Measurements from ENCODE around the gene CEP68.
"Not testable (repeated sequence)": the region's sequence is repeated elsewhere in the genome, so short reads cannot be mapped to it uniquely, and the experiment has no call there.

The CEP68 gene

DNA sequence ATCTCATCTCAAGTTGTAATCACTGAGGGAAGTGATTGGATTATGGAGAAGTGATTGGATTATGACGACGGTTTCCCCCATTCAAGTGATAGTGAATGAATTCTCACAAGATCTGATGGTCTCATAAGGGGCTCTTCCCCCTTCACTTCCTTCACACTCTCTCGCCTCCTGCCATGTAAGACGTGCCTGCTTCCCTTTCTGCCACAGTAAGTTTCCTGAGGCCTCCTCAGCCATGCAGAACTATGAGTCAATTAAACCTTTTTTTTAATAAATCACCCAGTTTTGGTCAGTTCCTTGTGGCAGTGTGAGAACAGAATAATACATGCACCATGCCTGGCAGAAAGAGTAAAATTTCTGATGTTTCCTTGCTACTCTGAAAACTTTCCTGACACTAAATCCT, 36.6 kb downstream of the CEP68 start:
- DNase-seq = no peak

DNA sequence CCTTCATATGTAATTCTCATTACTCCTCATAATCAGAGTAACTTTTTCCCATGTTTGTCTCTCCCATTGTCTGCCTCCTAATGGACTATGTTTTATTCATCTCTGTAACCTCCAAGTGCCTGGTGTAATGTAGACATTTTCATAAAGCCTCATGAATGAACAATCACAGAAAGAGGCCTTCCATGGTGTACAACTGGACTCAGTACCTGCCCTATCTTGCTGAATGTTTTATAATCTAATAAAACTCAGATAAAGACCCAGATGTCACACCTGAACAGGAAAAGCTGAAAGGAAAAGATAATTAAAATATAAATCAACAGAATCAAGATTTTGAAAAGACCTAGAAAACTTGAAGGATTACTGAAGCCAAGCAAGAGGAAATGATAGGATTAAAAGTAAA, 37.0 kb downstream of the CEP68 start:
- DNase-seq = no peak

DNA sequence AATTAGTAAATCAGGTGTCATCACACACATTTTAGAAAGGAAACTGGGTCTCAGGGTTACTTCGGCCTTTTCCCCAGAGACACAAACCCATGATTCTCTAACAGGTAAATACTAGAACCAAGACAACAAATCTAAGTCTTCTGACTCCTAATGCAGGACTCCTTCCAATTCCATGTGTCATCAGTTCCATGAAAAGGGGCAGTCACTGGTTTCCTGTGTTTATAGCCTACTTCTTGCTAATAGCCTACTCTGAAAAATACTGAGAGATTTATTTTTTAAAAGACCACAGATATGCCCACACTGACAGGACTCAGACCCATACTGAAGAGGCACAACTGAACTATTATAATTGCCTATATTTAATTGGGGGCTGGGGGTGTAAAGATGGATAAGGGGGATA, 40.7 kb downstream of the CEP68 start:
- no peak for DNase-seq

DNA sequence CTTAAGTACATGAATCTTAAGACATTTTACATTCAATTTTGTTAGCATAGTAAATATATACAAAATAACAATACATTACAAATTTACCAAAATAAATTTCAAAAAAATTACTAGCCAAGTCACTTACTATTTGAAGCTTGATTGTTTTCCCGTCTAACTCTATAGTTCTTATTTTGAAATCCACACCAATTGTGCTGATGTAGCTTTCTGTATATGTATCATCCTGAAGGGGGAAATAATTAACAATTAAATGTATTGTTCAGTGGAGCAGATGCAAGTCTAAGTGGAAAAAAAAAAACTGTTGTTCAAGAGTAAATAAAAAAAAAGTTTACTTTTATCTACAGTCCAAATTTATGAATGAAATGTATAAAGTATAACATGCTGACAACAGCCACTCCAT, 41.6 kb downstream of the CEP68 start:
- DNase-seq = no peak

DNA sequence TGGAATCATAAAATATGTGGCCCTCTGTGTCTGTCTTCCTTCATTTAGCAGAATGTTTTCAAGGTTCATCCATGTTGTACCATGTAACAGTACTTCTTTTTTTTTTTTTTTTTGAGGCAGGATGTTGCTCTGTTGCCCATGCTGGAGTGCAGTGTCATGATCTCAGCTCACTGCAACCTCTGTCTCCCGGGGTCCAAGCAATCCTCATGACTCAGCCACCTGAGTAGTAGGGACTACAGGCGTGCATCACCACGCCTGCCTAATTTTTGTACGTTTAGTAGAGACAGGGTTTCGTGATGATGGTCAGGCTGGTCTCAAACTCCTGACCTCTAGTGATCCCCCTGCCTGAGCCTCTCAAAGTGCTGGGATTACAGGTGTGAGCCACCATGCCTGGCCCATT, 42.5 kb downstream of the CEP68 start:
- no peak for DNase-seq

DNA sequence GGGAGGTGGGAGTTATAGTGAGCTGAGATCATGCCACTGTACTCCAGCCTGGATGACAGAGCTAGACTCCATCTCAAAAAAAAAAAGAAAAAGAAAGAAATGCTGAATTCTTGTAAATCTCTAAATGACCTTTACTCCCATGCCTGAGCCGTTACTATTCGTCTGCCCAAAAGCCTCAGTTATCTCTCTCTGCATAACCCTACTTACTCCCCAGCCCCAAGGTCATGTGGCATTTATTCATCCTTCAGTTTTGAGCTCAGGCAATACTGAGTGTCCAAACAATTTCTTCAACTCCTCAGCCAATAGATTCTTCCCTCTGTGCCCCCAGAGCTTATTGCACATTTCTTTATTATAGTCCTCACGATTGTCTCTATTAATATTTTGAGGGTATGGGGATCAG, 44.9 kb downstream of the CEP68 start:
- no peak for DNase-seq

DNA sequence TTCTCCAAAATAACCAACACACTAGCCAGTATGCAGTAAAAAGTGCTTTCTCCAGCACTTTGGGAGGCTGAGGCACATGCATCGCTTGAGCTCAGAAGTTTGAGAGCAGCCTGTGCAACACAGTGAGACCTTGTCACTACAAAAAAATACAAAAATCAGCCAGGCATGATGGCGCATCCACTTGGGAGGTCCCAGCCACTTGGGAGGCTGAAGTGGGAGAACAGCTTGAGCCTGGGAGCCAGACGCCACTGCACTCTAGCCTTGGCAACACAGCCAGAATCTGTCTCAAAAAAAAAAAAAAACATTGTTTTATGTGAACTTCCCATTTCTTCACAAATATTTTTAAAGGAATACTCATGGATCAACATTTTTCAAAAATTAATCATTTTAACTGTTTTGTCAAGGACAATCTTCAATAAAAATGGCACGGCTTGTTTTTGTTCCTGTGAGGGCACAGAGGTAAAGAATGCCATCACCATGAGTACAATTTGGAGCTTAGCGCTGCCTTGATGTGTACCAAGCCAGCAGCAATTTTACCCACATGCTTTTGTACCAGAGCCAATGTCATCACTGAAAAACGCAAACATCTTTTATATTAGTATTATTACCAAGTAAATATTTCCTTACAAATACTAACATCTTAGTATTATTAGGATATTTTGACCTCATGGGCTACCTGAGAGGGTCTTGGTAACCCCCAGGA, 46.9 kb downstream of the CEP68 start:
- DNase-seq = no peak

DNA sequence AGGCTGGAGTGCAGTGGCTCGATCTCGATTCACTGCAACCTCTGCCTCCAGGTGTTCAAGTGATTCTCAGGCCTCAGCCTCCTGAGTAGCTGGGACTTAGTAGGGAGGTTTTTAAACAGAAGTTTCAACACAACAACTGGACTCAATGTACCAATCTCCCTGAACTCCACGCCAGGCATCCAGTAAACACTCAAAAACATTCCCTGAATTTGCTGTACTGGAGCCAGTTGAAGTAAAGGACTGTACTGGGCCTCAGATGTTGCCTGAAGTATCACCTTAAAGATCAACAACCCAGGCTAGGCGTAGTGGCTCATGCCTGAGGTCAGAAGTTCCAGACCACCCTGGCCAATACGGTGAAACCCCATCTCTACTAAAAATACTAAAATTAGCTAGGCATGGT, 51.3 kb downstream of the CEP68 start:
- DNase-seq = no peak

DNA sequence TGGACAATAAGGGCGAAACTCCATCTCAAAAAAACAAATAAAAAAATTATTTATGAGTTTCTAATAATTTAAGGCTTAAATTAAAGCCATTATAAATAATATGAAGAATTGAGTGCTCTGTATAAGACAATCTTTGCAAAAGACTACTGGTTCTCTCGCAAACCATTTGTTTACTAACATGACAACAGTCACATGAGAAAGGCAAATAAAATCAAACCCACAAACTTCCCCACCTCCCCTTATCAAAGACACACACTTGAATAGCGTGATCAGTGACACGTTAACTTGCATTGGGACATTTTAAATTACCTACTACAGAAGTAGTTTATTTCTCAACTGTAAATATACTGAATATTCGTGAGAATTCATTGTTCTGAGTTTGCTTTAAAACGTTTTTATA, 52.6 kb downstream of the CEP68 start:
- DNase-seq = no peak

DNA sequence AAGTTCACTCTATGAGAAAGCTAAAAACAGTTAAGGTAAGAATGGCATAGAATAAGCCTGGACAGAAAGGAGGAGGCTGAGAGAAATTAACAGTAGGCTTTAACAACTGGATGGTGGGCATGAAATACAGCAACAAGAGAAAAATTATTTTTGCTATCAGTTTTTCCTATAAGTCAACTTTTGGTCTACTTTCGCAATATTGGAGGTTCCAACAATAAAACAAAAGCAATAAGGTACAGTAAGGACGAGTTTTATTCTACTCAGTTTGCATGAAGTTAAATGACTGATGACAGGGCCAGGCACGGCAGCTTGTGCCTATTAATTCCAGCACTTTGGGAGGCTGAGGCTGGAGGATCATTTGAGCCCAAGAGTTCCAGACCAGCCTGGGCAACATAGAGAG, 56.4 kb downstream of the CEP68 start:
- DNase-seq = no peak

DNA sequence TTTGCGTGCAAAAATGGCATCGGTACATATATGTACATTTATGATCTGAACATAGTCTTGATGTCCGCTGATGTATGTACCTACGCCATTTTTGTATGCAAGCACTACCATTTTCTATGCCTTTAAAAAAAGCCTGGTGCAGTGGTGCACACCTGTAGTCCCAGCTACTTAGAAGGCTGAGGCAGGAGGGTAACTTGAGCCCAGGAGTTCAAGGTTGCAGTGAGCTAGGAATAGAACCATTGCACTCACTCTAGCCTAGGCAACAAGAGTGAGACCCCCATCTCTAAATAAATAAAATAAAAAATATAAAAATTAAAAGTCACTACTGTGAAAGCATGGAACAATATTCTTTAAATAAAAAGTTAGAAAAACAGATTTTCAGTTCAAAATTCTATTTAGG, 57.0 kb downstream of the CEP68 start:
- no peak for DNase-seq

DNA sequence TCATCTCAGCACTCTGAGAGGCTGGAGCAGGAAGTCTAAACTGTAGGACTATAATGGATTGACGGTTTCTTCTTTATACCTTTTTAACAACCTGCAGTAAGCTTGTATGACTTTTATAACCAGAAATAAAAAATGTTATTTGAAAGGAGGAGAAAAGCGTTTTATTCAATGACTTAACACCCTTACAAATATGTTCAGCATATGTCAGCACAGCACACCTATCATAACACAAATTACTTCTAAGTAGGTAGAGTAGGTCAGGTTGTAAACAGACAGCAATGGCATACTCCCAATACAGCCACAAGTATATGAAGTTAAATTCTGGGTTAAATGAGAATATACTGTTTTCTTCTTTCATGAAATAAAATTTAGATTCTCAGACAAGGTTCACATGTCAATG, 57.6 kb downstream of the CEP68 start:
- DNase-seq = no peak

DNA sequence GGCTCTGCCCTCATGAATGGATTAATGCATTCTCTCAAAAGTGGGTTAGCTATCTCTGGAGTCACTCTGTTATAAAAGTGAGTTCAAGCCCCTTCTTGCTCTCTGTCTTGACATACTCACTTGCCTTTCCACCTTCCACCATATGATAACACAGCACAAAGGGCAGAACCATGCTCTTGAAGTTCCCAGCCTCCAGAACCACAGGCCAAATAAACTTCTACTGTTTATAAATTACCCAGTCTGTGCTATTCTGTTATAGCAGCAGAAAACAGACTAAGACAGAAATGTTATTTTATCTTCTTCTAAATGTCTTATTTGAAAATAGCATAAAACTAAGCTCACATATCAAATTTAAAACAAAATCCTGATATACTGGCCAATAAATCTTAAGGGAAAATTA, 58.7 kb downstream of the CEP68 start:
- DNase-seq = no peak

DNA sequence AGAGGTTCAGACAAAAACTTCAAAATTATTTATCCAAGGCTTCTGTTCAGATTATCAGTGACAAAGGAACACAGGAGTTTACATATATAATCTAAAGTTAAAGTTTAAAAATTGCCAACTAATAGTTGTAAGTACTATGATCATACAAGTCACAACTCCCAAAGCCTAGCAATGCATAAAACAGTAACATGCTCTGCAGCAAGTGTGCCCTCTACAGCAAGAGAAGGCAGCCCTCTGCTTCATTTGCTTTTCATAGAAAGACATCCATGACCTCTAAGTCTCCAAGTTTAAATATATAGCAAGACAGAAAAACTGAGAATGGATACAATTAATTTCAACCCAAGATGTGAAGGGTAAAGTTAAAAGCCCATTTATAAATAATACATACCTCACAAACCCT, 60.4 kb downstream of the CEP68 start:
- DNase-seq = no peak

DNA sequence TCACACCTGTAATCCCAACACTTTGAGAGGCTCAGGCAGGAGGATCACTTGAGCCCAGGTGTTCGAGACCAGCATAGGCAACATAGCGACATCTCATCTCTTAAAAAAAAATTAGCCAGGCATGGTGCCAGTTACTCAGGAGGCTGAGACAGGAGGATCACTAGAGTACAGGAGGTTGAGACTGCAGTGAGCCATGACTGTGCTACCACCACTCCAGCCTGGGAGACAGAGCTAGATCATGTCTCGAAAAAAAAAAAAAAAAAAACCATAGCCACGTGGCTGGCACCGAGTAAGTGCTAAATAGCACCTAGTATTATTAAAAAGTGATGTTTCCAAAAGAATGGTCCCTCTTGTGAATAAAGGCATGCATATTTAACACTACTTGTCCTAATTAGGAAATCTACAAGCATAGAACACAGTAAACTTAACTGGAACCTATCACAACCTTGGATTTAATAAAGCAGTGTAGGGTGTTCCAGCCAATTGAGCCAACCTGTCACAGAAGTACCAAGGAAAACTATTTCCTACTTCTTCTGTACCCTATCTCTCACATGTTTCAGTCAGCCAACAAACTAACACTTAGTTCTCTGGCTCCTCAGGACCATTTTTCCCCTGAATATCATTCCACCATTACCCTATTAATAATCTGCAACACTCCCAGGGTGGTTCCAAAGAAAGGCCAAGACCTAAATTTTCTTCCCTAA, 64.9 kb downstream of the CEP68 start:
- no peak for DNase-seq

DNA sequence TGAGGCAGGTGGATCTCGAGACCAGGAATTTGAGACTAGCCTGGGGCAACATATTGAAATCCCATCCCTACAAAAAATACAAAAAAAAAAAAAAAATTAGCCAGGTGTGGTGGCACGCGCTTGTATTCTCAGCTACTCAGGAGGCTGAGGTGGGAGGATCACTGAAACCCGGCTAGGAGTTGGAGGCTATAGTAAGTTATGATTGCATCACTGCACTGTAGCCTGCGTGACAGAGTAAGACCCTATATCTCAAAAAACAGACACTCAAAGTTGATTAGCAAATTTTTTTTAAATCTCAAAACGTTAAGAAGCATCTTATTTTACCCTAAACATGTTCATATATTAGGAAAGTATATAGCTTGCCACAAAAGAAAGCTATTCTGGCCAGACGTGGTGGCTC, 66.1 kb downstream of the CEP68 start:
- no peak for DNase-seq

DNA sequence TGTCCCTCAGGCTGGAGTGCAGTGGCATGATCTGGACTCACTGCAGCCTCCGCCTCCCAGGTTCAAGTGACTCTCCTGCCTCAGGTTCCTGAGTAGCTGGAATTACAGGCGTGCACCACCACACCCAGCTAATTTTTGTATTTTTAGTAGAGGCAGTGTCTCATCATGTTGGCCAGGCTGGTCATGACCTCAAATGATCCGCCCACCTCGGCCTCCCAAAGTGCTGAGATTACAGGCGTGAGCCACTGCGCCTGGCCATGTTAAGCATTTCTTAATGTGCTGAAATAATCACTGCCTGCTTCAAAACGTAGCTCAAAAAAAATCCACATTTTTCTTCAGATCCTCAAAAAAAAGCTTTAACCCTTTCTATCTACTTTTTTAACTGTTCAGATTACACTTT, 69.2 kb downstream of the CEP68 start:
- not testable (repeated sequence) for DNase-seq

DNA sequence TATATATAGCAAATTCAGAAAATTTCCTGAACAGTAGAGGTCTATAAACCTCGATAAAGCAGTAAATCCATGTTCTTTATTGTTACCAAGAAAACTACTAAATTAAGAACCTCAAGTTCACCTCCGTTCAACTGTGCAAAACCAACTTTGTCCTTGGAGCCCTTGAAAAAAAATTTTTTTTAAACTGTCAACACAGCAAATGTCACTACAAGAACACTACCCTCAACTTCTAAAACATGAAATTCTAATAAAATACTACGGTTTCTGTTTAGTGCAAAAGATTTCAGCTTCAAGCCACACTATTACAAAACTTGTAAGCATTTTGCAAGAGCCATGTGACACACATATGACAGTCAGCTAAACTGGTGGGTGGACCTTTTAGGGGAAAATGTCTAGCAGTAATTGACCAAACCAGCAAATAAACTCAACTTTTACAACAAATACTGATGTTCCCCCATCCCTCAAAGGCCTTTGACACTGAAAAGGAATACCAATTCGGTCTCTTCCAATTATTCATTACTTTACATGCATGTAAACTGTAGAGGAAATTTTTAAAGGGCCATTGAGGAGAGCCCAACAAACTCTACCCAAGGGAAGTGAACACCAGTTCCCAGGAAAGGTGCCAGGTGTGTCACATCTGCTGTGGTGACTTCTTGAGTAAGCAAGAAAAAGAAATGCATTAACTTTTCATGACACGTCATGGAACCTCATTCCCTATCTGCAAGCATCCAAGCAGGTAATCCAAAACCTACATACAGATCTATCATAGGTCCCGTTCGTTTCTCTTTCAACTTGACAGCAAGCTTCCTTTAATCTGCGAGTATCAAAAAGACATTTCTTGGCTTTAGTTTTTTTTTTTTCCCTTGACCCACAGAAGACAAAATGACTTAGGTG, 72.3 kb downstream of the CEP68 start:
- peak in 1 of 2 experiments; percentile 3 for DNase-seq

DNA sequence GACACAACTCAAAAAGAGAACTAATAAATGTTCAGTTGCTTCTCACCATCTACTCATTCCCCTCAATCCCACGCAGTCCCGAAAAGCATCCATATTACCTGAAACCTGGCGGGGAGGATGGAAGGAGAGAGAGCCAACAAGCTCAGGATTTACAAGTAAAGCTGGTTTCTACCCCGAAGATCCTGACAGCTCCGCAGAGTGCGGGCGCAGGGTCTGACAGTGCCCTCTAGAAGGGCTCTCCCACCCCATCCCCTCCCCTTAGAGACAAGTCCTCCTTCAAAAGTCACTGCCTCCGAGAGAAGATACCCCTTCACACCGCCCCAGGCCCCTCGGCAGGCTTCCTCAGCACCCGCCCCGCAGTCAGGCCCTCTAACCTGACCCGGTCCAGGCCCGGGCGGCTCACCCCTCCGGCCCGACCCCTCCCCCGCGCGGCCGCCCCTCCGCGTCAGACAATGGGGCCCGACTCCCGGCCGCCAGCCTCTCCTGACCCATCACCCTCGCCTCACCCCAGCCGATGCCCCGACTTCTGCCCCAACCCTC, 73.1 kb downstream of the CEP68 start:
- peak; percentile 3 to 9 for DNase-seq

DNA sequence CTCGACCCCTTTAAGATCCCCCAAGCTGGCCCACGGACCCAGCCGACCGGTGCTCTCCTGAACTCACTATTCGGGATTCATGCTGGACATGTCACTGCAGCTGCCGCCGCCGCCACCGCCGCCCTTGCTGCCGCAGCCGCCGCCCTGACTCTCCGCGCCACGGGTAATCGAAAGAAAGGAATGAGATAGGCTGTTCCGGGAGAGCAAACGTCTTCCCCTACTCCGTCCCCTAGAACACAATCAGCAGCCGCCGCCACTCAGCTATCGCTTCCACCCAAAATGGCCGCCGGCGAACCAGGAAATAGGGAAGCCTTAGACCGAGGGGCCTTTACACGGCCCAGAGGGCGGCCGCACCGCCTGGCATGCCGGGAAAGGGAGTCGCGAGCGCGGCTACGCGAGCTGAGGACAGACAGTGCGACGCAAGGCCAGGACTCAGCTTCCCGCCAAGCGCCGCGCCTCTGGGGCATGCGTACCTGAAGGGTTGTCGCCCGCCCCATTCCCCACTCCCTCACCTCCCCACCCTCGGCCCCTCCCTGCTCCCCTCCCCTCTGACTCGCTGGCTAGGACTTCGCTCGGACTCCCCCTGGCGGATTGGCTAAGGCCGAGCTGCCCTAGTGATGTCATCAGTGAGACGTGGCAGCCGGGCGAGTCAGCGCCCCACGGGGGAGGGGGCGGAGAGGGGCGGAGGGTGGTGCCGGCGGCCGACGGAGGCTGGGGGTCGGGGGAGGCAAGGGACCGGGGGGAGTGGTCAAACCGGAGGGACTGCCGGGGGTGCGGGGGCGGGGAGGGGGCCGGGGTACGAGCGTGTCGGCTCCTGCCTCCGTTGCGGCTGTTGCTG, 73.8 kb downstream of the CEP68 start, which contains the start of gene RAB1A:
Gene RAB1A, minus strand, starts transcription at position 281 of the 838 bp plus-strand sequence. Its CDS starts 191 bp downstream, at position 90.
- peak; percentile 99 to 100 for DNase-seq

DNA sequence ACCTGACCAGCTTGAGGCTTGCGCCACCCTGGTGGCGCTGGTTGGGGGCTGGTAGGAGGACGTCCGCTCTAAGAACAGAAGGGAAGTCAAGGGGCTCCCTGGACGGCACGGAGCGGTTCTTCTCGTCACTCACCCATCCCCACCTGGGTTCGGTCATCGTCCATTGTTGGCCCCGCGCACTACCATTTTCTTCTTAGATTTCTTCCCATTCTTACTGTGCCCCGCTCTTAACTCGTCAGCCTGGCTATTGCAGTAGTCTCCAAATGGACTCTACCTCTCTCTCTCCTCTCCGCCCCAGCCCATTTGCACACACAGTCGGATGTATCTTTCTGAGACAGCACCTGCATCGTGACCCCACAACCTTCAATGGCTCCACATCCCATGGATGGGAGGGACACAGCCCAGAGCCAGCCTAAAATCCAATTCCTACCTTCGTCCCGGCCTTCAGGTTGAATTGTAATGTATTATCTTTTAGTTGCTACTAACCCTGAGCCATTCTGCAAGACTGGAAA, 74.5 kb downstream of the CEP68 start:
- no peak for DNase-seq

DNA sequence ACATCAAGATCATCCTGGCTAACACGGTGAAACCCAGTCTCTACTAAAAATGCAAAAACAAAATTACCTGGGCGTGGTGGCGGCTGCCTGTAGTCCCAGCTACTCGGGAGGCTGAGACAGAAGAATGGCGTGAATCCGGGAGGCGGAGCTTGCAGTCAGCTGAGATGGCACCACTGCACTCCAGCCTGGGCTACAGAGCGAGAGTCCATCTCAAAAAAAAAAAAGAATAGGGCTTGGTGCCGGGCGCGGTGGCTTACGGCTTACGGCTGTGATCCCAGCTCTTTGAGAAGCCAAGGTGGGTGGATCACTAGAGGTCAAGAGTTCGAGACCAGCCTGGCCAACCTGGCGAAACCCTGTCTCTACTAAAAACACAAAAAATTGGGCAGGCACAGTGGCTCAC, 76.7 kb downstream of the CEP68 start:
- DNase-seq = not testable (repeated sequence)

All from activated CD4-positive, alpha-beta T cell treated with anti-CD3 and anti-CD28 coated beads, Interleukin-2, amount 50 U/mL, for 4 hours (primary cell).